ENCODE measurements around the gene MRC2.
"Not testable (repeated sequence)": the region's sequence is repeated elsewhere in the genome, so short reads cannot be mapped to it uniquely, and the experiment has no call there.

Gene MRC2

GRCh38 chr17:62692721-62693431 lies 65.4 kb downstream of the MRC2 start:
- no peaks in the 10 kb centered on the region for H3K9me3 ChIP-seq (ENCODE audit: control insufficient read depth, low read length)
- no peak overlapping the region for H3K9ac ChIP-seq (ENCODE audit: low read length)
- H3K4me1 ChIP-seq (ENCODE audit: control insufficient read depth, insufficient read depth, low read length), result no peaks in the 10 kb centered on the region
- H3K27me3 ChIP-seq (ENCODE audit: control insufficient read depth, insufficient read depth, low read length), result no peaks in the 10 kb centered on the region
- no peak overlapping the region for H3K4me3 ChIP-seq (ENCODE audit: low read length)
- no peaks in the 10 kb centered on the region for H3K36me3 ChIP-seq (ENCODE audit: control insufficient read depth, insufficient read depth, low read length)

- H3K27me3 ChIP-seq (ENCODE audit: control insufficient read depth, insufficient read depth, low read length), result no peaks in the 10 kb centered on the region
- no peaks in the 10 kb centered on the region for H3K9me3 ChIP-seq (ENCODE audit: control insufficient read depth, low read length)
- H3K9ac ChIP-seq (ENCODE audit: low read length), result no peak overlapping the region
- H3K4me3 ChIP-seq (ENCODE audit: low read length), result no peak overlapping the region
- no peaks in the 10 kb centered on the region for H3K36me3 ChIP-seq (ENCODE audit: control insufficient read depth, insufficient read depth, low read length)
- no peaks in the 10 kb centered on the region for H3K4me1 ChIP-seq (ENCODE audit: control insufficient read depth, insufficient read depth, low read length)
Observed at GRCh38 chr17:62693616-62694409, 66.3 kb downstream of the MRC2 start.

- not testable (repeated sequence) for H3K36me3 ChIP-seq (ENCODE audit: control insufficient read depth, insufficient read depth, low read length); H3K27me3 ChIP-seq (ENCODE audit: control insufficient read depth, insufficient read depth, low read length)
Observed at GRCh38 chr17:62695093-62695738, 67.7 kb downstream of the MRC2 start.

GRCh38 chr17:62696256-62696655 lies 68.8 kb downstream of the MRC2 start:
- no peaks in the 10 kb centered on the region for H3K36me3 ChIP-seq (ENCODE audit: control insufficient read depth, insufficient read depth, low read length)
- no peaks in the 10 kb centered on the region for H3K27me3 ChIP-seq (ENCODE audit: control insufficient read depth, insufficient read depth, low read length)
- no peaks in the 10 kb centered on the region for H3K9me3 ChIP-seq (ENCODE audit: control insufficient read depth, low read length)
- H3K4me1 ChIP-seq (ENCODE audit: control insufficient read depth, insufficient read depth, low read length), result no peaks in the 10 kb centered on the region
- no peak overlapping the region for H3K9ac ChIP-seq (ENCODE audit: low read length)
- no peak overlapping the region for H3K4me3 ChIP-seq (ENCODE audit: low read length)

More at GRCh38 chr17:62695093-62695738, 67.7 kb downstream of the MRC2 start:
- H3K4me1 ChIP-seq (ENCODE audit: control insufficient read depth, insufficient read depth, low read length); H3K9me3 ChIP-seq (ENCODE audit: control insufficient read depth, low read length); H3K4me3 ChIP-seq (ENCODE audit: low read length); H3K9ac ChIP-seq (ENCODE audit: low read length): not testable (repeated sequence)

- no peaks in the 10 kb centered on the region for H3K36me3 ChIP-seq (ENCODE audit: control insufficient read depth, insufficient read depth, low read length)
- no peak overlapping the region for H3K9ac ChIP-seq (ENCODE audit: low read length)
- H3K9me3 ChIP-seq (ENCODE audit: control insufficient read depth, low read length), result no peaks in the 10 kb centered on the region
- no peak overlapping the region for H3K4me3 ChIP-seq (ENCODE audit: low read length)
- H3K27me3 ChIP-seq (ENCODE audit: control insufficient read depth, insufficient read depth, low read length), result no peaks in the 10 kb centered on the region
- H3K4me1 ChIP-seq (ENCODE audit: control insufficient read depth, insufficient read depth, low read length), result no peaks in the 10 kb centered on the region
Observed at GRCh38 chr17:62696726-62697490, 69.4 kb downstream of the MRC2 start.

- H3K9me3 ChIP-seq (ENCODE audit: control insufficient read depth, low read length); H3K9ac ChIP-seq (ENCODE audit: low read length); H3K36me3 ChIP-seq (ENCODE audit: control insufficient read depth, insufficient read depth, low read length); H3K4me1 ChIP-seq (ENCODE audit: control insufficient read depth, insufficient read depth, low read length); H3K4me3 ChIP-seq (ENCODE audit: low read length); H3K27me3 ChIP-seq (ENCODE audit: control insufficient read depth, insufficient read depth, low read length): not testable (repeated sequence)
Observed at GRCh38 chr17:62698459-62698858, 71.0 kb downstream of the MRC2 start.

- H3K9me3 ChIP-seq (ENCODE audit: control insufficient read depth, low read length), result no peaks in the 10 kb centered on the region
- peaks cover 19% of the 10 kb centered on the region for H3K4me1 ChIP-seq (ENCODE audit: control insufficient read depth, insufficient read depth, low read length)
- no peak overlapping the region for H3K9ac ChIP-seq (ENCODE audit: low read length)
- no peaks in the 10 kb centered on the region for H3K36me3 ChIP-seq (ENCODE audit: control insufficient read depth, insufficient read depth, low read length)
- H3K27me3 ChIP-seq (ENCODE audit: control insufficient read depth, insufficient read depth, low read length), result peaks cover 20% of the 10 kb centered on the region
- H3K4me3 ChIP-seq (ENCODE audit: low read length), result no peak overlapping the region
Observed at GRCh38 chr17:62700964-62701705, 73.7 kb downstream of the MRC2 start.

GRCh38 chr17:62701706-62702085 lies 74.2 kb downstream of the MRC2 start:
- Histone ChIP-seq H3K4me1 (ENCODE audit: control insufficient read depth, insufficient read depth, low read length) (peaks cover 19% of the 10 kb centered on the region), H3K4me3 (ENCODE audit: low read length) (no peak overlapping the region), H3K36me3 (ENCODE audit: control insufficient read depth, insufficient read depth, low read length) (no peaks in the 10 kb centered on the region), H3K9me3 (ENCODE audit: control insufficient read depth, low read length) (no peaks in the 10 kb centered on the region), H3K9ac (ENCODE audit: low read length) (no peak overlapping the region), H3K27me3 (ENCODE audit: control insufficient read depth, insufficient read depth, low read length) (peaks cover 20% of the 10 kb centered on the region)

GRCh38 chr17:62702746-62703260 lies 75.3 kb downstream of the MRC2 start:
- Histone ChIP-seq H3K36me3 (ENCODE audit: control insufficient read depth, insufficient read depth, low read length) (no peaks in the 10 kb centered on the region), H3K4me3 (ENCODE audit: low read length) (no peak overlapping the region), H3K9ac (ENCODE audit: low read length) (no peak overlapping the region), H3K27me3 (ENCODE audit: control insufficient read depth, insufficient read depth, low read length) (peaks cover 20% of the 10 kb centered on the region), H3K4me1 (ENCODE audit: control insufficient read depth, insufficient read depth, low read length) (peaks cover 19% of the 10 kb centered on the region), H3K9me3 (ENCODE audit: control insufficient read depth, low read length) (no peaks in the 10 kb centered on the region)

GRCh38 chr17:62703261-62703775 lies 75.8 kb downstream of the MRC2 start:
- Histone ChIP-seq H3K27me3 (ENCODE audit: control insufficient read depth, insufficient read depth, low read length) (peaks cover 20% of the 10 kb centered on the region), H3K4me3 (ENCODE audit: low read length) (no peak overlapping the region), H3K9me3 (ENCODE audit: control insufficient read depth, low read length) (no peaks in the 10 kb centered on the region), H3K9ac (ENCODE audit: low read length) (no peak overlapping the region), H3K4me1 (ENCODE audit: control insufficient read depth, insufficient read depth, low read length) (peaks cover 19% of the 10 kb centered on the region), H3K36me3 (ENCODE audit: control insufficient read depth, insufficient read depth, low read length) (no peaks in the 10 kb centered on the region)

- Histone ChIP-seq H3K36me3 (ENCODE audit: control insufficient read depth, insufficient read depth, low read length) (no peaks in the 10 kb centered on the region), H3K4me3 (ENCODE audit: low read length) (peak overlapping the region; percentile 29), H3K27me3 (ENCODE audit: control insufficient read depth, insufficient read depth, low read length) (peaks cover 20% of the 10 kb centered on the region), H3K9me3 (ENCODE audit: control insufficient read depth, low read length) (no peaks in the 10 kb centered on the region), H3K4me1 (ENCODE audit: control insufficient read depth, insufficient read depth, low read length) (peaks cover 19% of the 10 kb centered on the region), H3K9ac (ENCODE audit: low read length) (peak overlapping the region; percentile 56)
Observed at GRCh38 chr17:62703776-62704380, 76.4 kb downstream of the MRC2 start.

Data from mucosa of stomach (tissue), 1 donor.